Measurements from ENCODE around the gene CDKL1. TPM values are rescaled to one million over a fixed set of nuclear protein-coding genes. Genes with fewer than 3 reads are reported as not detected.
"Not testable (repeated sequence)": the region's sequence is repeated elsewhere in the genome, so short reads cannot be mapped to it uniquely, and the experiment has no call there.

CDKL1 gene
- total and polyA plus RNA-seq, 8 donors, result 12.0 to 22.2 (median 17.3) TPM

- Histone ChIP-seq H3K4me3 (no peak overlapping the region), H3K27me3 (no peaks in the 10 kb centered on the region), H3K4me1 (no peaks in the 10 kb centered on the region), H3K27ac (no peak overlapping the region), H3K9me3 (no peaks in the 10 kb centered on the region), H3K36me3 (no peaks in the 10 kb centered on the region)
- DNase-seq (no peak), ATAC-seq (no peak)
- intact Hi-C loops (cut with DNase I), result no loop called here
- TF ChIP-seq CTCF (IDR thresholded peaks at IDR 0.05), result no peak
Observed at GRCh38 chr14:50373959-50374358, 22.7 kb downstream of the CDKL1 start.

- H3K27ac ChIP-seq, result no peak overlapping the region
- TF ChIP-seq CTCF (IDR thresholded peaks at IDR 0.05), result no peak
- no peaks in the 10 kb centered on the region for H3K36me3 ChIP-seq
- intact Hi-C loops (cut with DNase I), result no loop called here
- H3K4me3 ChIP-seq, result no peak overlapping the region
- no peaks in the 10 kb centered on the region for H3K4me1 ChIP-seq
- DNase-seq (no peak), ATAC-seq (no peak)
- no peaks in the 10 kb centered on the region for H3K27me3 ChIP-seq
- H3K9me3 ChIP-seq, result no peaks in the 10 kb centered on the region
Observed at GRCh38 chr14:50371546-50371945, 25.1 kb downstream of the CDKL1 start.

DNA sequence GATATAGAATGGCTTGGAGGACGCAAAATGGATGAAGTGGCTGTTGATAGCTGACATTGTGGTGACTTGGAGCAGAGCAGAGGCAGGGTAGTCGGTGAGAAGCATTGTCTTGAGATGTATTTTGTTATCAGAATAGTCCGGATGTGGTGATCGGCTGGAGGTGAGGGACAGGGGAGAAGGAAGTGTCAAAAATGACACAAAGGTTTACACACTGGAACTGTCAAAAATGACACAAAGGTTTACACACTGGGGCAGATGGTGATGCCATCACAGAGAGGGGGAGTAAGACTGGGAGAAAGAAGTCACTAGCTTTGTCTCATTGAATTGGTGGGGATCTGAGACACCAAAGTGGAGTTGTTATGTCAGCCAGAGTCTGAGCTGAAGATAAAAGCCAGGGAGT is 30.1 kb downstream of the CDKL1 start:
- Histone ChIP-seq H3K4me1 (peaks cover 11 to 35% of the 10 kb centered on the region in 2 donors), H3K9me3 (no peaks in the 10 kb centered on the region), H3K36me3 (no peaks in the 10 kb centered on the region), H3K27ac (peak overlapping the region in 1 of 2 donors; percentile 9), H3K4me3 (no peak overlapping the region), H3K27me3 (no peaks in the 10 kb centered on the region)
- TF ChIP-seq CTCF (IDR thresholded peaks at IDR 0.05), result no peak
- ATAC-seq (no peak), DNase-seq (no peak)
- intact Hi-C loops (cut with DNase I), result no loop called here

DNA sequence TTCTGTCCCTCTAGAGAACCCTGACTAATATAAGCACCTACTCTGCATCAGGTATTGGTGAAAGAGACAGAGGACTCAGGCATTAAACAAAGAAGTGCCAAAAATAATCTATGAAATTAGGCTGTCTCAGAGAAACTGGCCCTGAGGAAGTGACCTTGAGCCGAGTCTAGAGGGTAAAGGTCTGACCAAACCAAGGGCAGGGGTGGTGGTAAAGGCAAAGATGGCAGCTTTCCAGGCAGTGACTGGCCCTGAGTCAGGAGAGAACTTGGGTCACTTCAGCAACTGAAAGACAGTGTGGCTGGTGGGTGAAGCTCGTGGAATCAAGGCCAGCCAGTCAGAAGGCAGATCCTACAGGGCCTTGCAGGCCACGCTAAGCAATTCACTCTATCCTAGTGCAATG is 30.6 kb downstream of the CDKL1 start:
- intact Hi-C loops (cut with DNase I), result no loop called here
- peak overlapping the region in 1 of 2 donors; percentile 9 for H3K27ac ChIP-seq
- TF ChIP-seq CTCF (IDR thresholded peaks at IDR 0.05), result no peak
- DNase-seq (no peak), ATAC-seq (no peak)
- H3K4me3 ChIP-seq, result no peak overlapping the region
- no peaks in the 10 kb centered on the region for H3K9me3 ChIP-seq
- peaks cover 11 to 35% of the 10 kb centered on the region in 2 donors for H3K4me1 ChIP-seq
- H3K36me3 ChIP-seq, result no peaks in the 10 kb centered on the region
- no peaks in the 10 kb centered on the region for H3K27me3 ChIP-seq

- H3K27ac ChIP-seq, result peak overlapping the region in 1 of 2 donors; percentile 85
- intact Hi-C loops (cut with DNase I), result not testable (repeated sequence)
Observed at GRCh38 chr14:50365572-50365971, 31.1 kb downstream of the CDKL1 start.

DNA sequence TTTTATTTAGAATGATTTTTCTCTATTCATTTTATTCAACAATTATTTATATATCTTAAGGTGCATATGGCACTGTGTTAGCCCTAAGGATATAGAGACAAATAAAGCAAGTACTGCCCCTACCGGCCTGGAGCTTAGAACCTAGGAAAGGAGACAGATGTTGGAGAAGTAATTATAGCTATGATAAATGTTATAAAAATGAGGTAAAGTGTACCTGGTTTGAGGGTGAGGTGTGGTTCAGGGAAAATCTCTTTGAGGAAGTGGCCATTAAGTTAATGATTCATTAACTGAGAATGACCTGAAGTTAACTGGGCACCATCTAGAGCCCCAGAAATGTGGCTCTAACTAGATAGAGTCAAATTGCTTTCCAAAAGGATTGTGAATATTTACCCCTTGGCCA is 31.9 kb downstream of the CDKL1 start:
- ATAC-seq (peak; percentile 85), DNase-seq (no peak)
- no peak for TF ChIP-seq CTCF (IDR thresholded peaks at IDR 0.05)
- Histone ChIP-seq H3K36me3 (no peaks in the 10 kb centered on the region), H3K27ac (peak overlapping the region; percentile 82 to 85), H3K4me1 (peaks cover 11 to 35% of the 10 kb centered on the region in 2 donors), H3K27me3 (no peaks in the 10 kb centered on the region), H3K9me3 (no peaks in the 10 kb centered on the region), H3K4me3 (no peak overlapping the region)
- intact Hi-C loops (cut with DNase I), result no loop called here

More at GRCh38 chr14:50365572-50365971, 31.1 kb downstream of the CDKL1 start:
- peaks cover 11 to 35% of the 10 kb centered on the region in 2 donors for H3K4me1 ChIP-seq
- not testable (repeated sequence) for H3K36me3 ChIP-seq, H3K4me3 ChIP-seq, ATAC-seq, DNase-seq, H3K27me3 ChIP-seq, H3K9me3 ChIP-seq
